Measurements from ENCODE around the gene EPHA1. TPM values are rescaled to one million over a fixed set of nuclear protein-coding genes. Genes with fewer than 3 reads are reported as not detected.
A peak's percentile ranks its signal among the peaks of the same experiment; 100 is the strongest.

The EPHA1 gene
- total and polyA plus RNA-seq, 2 experiments from 2014 or later, result 60.7 to 154 TPM

- peak overlapping the region; percentile 74; the same call in 2 of the 3 replicates for H3K4me3 Mint-ChIP-seq
These were observed 25.1 kb downstream of the EPHA1 start for GRCh38 chr7:143383642-143383957.

More at GRCh38 chr7:143383642-143383957, 25.1 kb downstream of the EPHA1 start:
- Histone ChIP-seq H3K9me2 (ENCODE audit: insufficient read depth) (no peaks in the 10 kb centered on the region), H3K36me3 (ENCODE audit: insufficient read depth) (peaks cover 7% of the 10 kb centered on the region; the same call in 1 of the 2 replicates), H3K4me2 (0 out of 2 replicates have a peak overlapping the region, but pooled peaks have one; percentile 43), H3K27me3 (ENCODE audit: insufficient read depth) (no peaks in the 10 kb centered on the region), H3K27ac (ENCODE audit: low read depth) (peak overlapping the region; percentile 59; the same call in 1 of the 2 replicates), H3K79me2 (replicated peaks; ENCODE audit: insufficient read depth) (peaks cover 60% of the 10 kb centered on the region), H4K20me1 (replicated peaks; ENCODE audit: insufficient read depth) (peaks cover 31% of the 10 kb centered on the region), H2AFZ (no peak overlapping the region), H3K4me3 (0 out of 2 replicates have a peak overlapping the region, but pooled peaks have one; percentile 20), H3K4me1 (ENCODE audit: insufficient read depth) (peaks cover 28% of the 10 kb centered on the region), H3F3A (replicated peaks; ENCODE audit: low read depth) (peaks cover 29% of the 10 kb centered on the region; the same call in 1 of the 2 replicates)
- ATAC-seq (no peak), DNase-seq (ENCODE audit: low spot score) (no peak)
- Mint-ChIP-seq H3K4me1 (peaks cover 30% of the 10 kb centered on the region), H3K36me3 (ENCODE audit: low read depth) (peaks cover 14% of the 10 kb centered on the region), H3K27ac (no peak overlapping the region), H3K9me3 (no peaks in the 10 kb centered on the region), H3K27me3 (ENCODE audit: insufficient read depth, low read depth, poor library complexity) (peaks cover 12% of the 10 kb centered on the region)
- TF ChIP-seq CTCF (conservative IDR thresholded peaks at IDR 0.05; ENCODE audit: low read depth in 2 of 2) (no peak), REST (IDR thresholded peaks at IDR 0.05; ENCODE audit: unreplicated experiment) (no peak), POLR2AphosphoS5 (IDR thresholded peaks at IDR 0.05; ENCODE audit: low read depth) (no peak), STAT1 (IDR thresholded peaks at IDR 0.05; ENCODE audit: unreplicated experiment) (no peak), ZNF462 (CRISPR knock-in tag; IDR thresholded peaks at IDR 0.05) (no peak), JUNB (IDR thresholded peaks at IDR 0.05; ENCODE audit: unreplicated experiment) (no peak), EZH2phosphoT487 (IDR thresholded peaks at IDR 0.05; ENCODE audit: unreplicated experiment) (no peak), NANOG (IDR thresholded peaks at IDR 0.05; ENCODE audit: borderline replicate concordance) (no peak), EZH2 (IDR thresholded peaks at IDR 0.05; ENCODE audit: low read depth, unreplicated experiment) (no peak), CREB1 (CRISPR knock-in tag; IDR thresholded peaks at IDR 0.05; ENCODE audit: low read depth) (no peak), ZNF114 (CRISPR knock-in tag; IDR thresholded peaks at IDR 0.05) (no peak), ETS1 (IDR thresholded peaks at IDR 0.05) (no peak), ZNF331 (CRISPR knock-in tag; IDR thresholded peaks at IDR 0.05; ENCODE audit: low read depth) (no peak)

Measured in GM23338 (cell line).